ENCODE data around the gene SLC16A2.

The SLC16A2 gene

DNA sequence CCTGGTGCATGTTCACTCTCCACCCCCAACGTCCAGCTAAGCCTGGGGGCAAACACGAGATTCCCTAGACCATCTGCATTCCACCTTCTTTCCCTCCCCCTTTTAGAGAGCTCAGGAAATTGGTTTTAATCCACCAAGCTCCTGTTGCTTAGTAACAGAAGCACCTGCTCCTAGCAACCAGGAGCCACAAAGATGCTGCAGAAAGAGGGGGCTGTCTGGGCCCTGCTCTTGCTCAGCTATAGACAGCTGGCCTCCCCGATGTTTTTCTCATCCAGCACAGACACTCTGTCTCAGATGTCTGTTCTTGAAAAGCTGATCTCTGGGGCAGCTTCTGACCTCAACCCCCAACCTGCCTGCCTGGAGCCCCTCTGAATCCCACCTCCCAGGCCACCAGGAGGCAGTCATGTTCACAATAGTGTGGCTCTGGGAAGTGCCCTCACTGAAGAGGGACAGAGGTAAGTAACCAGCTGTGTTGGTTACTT, 71.5 kb downstream of the SLC16A2 start:
- no peak overlapping the region for H3K4me2 ChIP-seq (ENCODE audit: insufficient read depth, low read length)
- no peaks in the 10 kb centered on the region for H3K36me3 ChIP-seq (ENCODE audit: insufficient read depth, low read length)
- no peak for TF ChIP-seq EZH2 (IDR thresholded peaks at IDR 0.05; ENCODE audit: borderline replicate concordance, low read depth, low read length, severe bottlenecking)
- TF ChIP-seq CTCF (IDR thresholded peaks at IDR 0.05; ENCODE audit: borderline replicate concordance, extremely low read depth, low read length, poor library complexity, severe bottlenecking): peak; percentile 28
- no peaks in the 10 kb centered on the region for H3K4me1 ChIP-seq (ENCODE audit: insufficient read depth, low read length)
- no peaks in the 10 kb centered on the region for H3K79me2 ChIP-seq (ENCODE audit: insufficient read depth, low read length)
- H3K27ac ChIP-seq (ENCODE audit: low read length): no peak overlapping the region
- ATAC-seq (ENCODE audit: insufficient read depth, low read depth): peak; percentile 29; the same call in 1 of the 3 replicates
- no peak overlapping the region for H2AFZ ChIP-seq (ENCODE audit: low read depth, low read length)
- no peaks in the 10 kb centered on the region for H4K20me1 ChIP-seq (ENCODE audit: insufficient read depth, low read length)
- no peak overlapping the region for H3K9ac ChIP-seq (ENCODE audit: low read depth, low read length)
- no peaks in the 10 kb centered on the region for H3K9me3 ChIP-seq (ENCODE audit: insufficient read depth, low read length, severe bottlenecking)
- H3K4me3 ChIP-seq (ENCODE audit: low read depth in 1 of 2, low read length in 2 of 2): no peak overlapping the region
- DNase-seq: peak; percentile 10
- no peaks in the 10 kb centered on the region for H3K27me3 ChIP-seq (ENCODE audit: insufficient read depth, low read length, poor library complexity)

DNA sequence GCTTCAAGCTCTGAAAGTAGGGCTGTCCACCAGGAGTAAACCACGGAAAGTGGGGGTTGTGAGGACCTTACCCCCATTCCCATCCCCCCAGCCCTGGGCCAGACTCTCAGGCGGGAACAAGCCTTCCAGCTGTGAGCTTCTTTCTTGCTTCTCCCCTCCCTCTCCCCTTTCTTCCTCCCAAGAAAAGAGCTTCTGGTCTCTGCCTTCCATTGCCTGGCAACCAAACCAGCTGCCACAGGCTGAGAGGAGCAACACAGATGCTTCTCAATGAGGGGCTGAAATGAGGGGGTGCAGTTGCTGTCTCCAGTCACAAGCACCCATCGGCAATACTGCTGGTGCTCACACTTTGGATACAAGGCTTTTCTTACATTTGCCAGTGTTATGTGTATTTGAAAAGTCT, 72.5 kb downstream of the SLC16A2 start:
- no peak overlapping the region for H2AFZ ChIP-seq (ENCODE audit: low read depth, low read length)
- H3K4me2 ChIP-seq (ENCODE audit: insufficient read depth, low read length): no peak overlapping the region
- ATAC-seq (ENCODE audit: insufficient read depth, low read depth) (no peak), DNase-seq (no peak)
- no peak overlapping the region for H3K4me3 ChIP-seq (ENCODE audit: low read depth in 1 of 2, low read length in 2 of 2)
- no peaks in the 10 kb centered on the region for H3K27me3 ChIP-seq (ENCODE audit: insufficient read depth, low read length, poor library complexity)
- H3K9ac ChIP-seq (ENCODE audit: low read depth, low read length): no peak overlapping the region
- H4K20me1 ChIP-seq (ENCODE audit: insufficient read depth, low read length): no peaks in the 10 kb centered on the region
- H3K9me3 ChIP-seq (ENCODE audit: insufficient read depth, low read length, severe bottlenecking): no peaks in the 10 kb centered on the region
- H3K36me3 ChIP-seq (ENCODE audit: insufficient read depth, low read length): no peaks in the 10 kb centered on the region
- TF ChIP-seq EZH2 (IDR thresholded peaks at IDR 0.05; ENCODE audit: borderline replicate concordance, low read depth, low read length, severe bottlenecking) (no peak), CTCF (IDR thresholded peaks at IDR 0.05; ENCODE audit: borderline replicate concordance, extremely low read depth, low read length, poor library complexity, severe bottlenecking) (no peak)
- no peak overlapping the region for H3K27ac ChIP-seq (ENCODE audit: low read length)
- no peaks in the 10 kb centered on the region for H3K4me1 ChIP-seq (ENCODE audit: insufficient read depth, low read length)
- no peaks in the 10 kb centered on the region for H3K79me2 ChIP-seq (ENCODE audit: insufficient read depth, low read length)

- ATAC-seq (ENCODE audit: insufficient read depth, low read depth): no peak
Measured at GRCh38 chrX:74498924-74499323, 77.6 kb downstream of the SLC16A2 start.

More at GRCh38 chrX:74498924-74499323, 77.6 kb downstream of the SLC16A2 start:
- Histone ChIP-seq H3K9me3 (ENCODE audit: insufficient read depth, low read length, severe bottlenecking) (no peaks in the 10 kb centered on the region), H3K4me2 (ENCODE audit: insufficient read depth, low read length) (no peak overlapping the region), H3K36me3 (ENCODE audit: insufficient read depth, low read length) (no peaks in the 10 kb centered on the region), H3K9ac (ENCODE audit: low read depth, low read length) (no peak overlapping the region), H3K4me3 (ENCODE audit: low read depth in 1 of 2, low read length in 2 of 2) (no peak overlapping the region), H3K27me3 (ENCODE audit: insufficient read depth, low read length, poor library complexity) (no peaks in the 10 kb centered on the region), H2AFZ (ENCODE audit: low read depth, low read length) (no peak overlapping the region), H4K20me1 (ENCODE audit: insufficient read depth, low read length) (no peaks in the 10 kb centered on the region), H3K27ac (ENCODE audit: low read length) (no peak overlapping the region), H3K4me1 (ENCODE audit: insufficient read depth, low read length) (no peaks in the 10 kb centered on the region), H3K79me2 (ENCODE audit: insufficient read depth, low read length) (no peaks in the 10 kb centered on the region)
- TF ChIP-seq EZH2 (IDR thresholded peaks at IDR 0.05; ENCODE audit: borderline replicate concordance, low read depth, low read length, severe bottlenecking) (no peak), CTCF (IDR thresholded peaks at IDR 0.05; ENCODE audit: borderline replicate concordance, extremely low read depth, low read length, poor library complexity, severe bottlenecking) (no peak)
- DNase-seq: no peak

Measured in DND-41 (cell line).